Neural cell (in vitro differentiated cells): ENCODE results near the gene C1QC.

ENCODE experiments used
- EP300 ChIP-seq: fragments of 450-650 bp; conservative IDR thresholded peaks from 2 replicates; pipeline ENCODE4 v1.6.1; 2014; ENCODE audit warnings: antibody characterized with exemption, mild to moderate bottlenecking, moderate library complexity; ENCODE audit not compliant: poor library complexity, severe bottlenecking
- EZH2 ChIP-seq: fragments of 200-600, 300-800 bp; shearing (Covaris generic), sonication (generic); IDR thresholded peaks from 2 replicates; pipeline ENCODE4 v1.6.1; 2014; ENCODE audit warnings: antibody characterized with exemption, low read length, borderline replicate concordance, mild to moderate bottlenecking; ENCODE audit not compliant: insufficient read depth, poor library complexity, severe bottlenecking
- POLR2AphosphoS5 ChIP-seq: IDR thresholded peaks from 2 replicates; pipeline ENCODE4 v1.6.1; 2012
- SMC3 ChIP-seq: fragments of 450-650 bp; conservative IDR thresholded peaks from 2 replicates; pipeline ENCODE4 v1.6.1; 2014; ENCODE audit warnings: antibody characterized with exemption, mild to moderate bottlenecking, moderate library complexity; ENCODE audit not compliant: poor library complexity
- TF ChIP-seq, protein P1 (sequence below): fragments of 450-650 bp; IDR thresholded peaks from 2 replicates; pipeline ENCODE4 v1.5.1; 2014; ENCODE audit warnings: antibody characterized with exemption, mild to moderate bottlenecking, moderate library complexity; ENCODE audit not compliant: poor library complexity, severe bottlenecking

DNA sequence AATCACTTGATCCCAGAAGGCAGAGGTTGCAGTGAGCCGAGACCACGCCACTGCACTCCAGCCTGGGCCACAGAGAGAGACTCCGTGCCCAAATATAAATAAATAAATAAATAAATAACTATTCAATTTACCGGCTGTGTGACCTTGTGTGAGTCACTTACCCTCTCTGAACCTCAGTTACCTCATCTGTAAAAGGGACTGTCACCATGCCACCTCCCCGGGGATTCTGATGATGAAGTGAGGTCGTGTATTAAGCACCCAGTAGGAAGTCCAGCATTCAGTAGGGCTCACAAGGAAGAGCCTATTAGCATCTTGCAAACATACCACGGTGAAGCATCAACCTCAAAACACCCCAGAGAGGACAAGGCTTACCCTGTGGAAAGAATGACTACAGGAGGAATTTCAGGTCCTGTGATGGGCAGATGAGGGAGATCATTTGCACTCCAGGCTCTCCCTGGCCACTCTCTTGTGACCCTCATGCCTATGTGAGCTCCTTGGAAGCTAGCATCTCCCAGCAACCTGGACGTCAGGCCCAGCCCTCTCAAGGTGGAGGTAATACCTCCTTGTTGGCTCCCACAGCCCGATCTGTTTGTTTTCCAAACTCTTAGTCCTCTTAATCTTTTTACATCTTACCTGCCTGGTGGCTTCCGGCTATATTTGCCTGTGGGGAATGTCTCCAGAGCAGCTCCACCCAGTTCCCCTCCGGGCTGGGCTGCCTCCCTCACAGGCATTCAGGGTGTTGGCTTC is 14.6 kb upstream of the C1QC start:
- no peak for TF ChIP-seq EZH2
- no peak for TF ChIP-seq EP300
- TF ChIP-seq POLR2AphosphoS5, result no peak
- TF ChIP-seq, protein P1, sequence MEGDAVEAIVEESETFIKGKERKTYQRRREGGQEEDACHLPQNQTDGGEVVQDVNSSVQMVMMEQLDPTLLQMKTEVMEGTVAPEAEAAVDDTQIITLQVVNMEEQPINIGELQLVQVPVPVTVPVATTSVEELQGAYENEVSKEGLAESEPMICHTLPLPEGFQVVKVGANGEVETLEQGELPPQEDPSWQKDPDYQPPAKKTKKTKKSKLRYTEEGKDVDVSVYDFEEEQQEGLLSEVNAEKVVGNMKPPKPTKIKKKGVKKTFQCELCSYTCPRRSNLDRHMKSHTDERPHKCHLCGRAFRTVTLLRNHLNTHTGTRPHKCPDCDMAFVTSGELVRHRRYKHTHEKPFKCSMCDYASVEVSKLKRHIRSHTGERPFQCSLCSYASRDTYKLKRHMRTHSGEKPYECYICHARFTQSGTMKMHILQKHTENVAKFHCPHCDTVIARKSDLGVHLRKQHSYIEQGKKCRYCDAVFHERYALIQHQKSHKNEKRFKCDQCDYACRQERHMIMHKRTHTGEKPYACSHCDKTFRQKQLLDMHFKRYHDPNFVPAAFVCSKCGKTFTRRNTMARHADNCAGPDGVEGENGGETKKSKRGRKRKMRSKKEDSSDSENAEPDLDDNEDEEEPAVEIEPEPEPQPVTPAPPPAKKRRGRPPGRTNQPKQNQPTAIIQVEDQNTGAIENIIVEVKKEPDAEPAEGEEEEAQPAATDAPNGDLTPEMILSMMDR, result no peak
- no peak for TF ChIP-seq SMC3
